Activated CD4-positive, alpha-beta T cell treated with anti-CD3 and anti-CD28 coated beads, Interleukin-2, Interleukin-6, amounts not matched to agents 100 ng/mL and 50 ng/mL, durations not matched to agents 16 hours and 8 hours (primary cell): ENCODE data around the gene TLK2.
"Not testable (repeated sequence)": the region's sequence is repeated elsewhere in the genome, so short reads cannot be mapped to it uniquely, and the experiment has no call there.

ENCODE experiments used
- DNase-seq: peaks from one replicate; pipeline ENCODE4 v3.0.0-alpha.2; 2020

Gene TLK2

GRCh38 chr17:62611292-62611691 is 132.7 kb downstream of the TLK2 start:
- DNase-seq = peak; percentile 38

- DNase-seq = peak; percentile 39
Observed at GRCh38 chr17:62611728-62612127, 133.1 kb downstream of the TLK2 start.

- not testable (repeated sequence) for DNase-seq
Observed at GRCh38 chr17:62612289-62612688, 133.7 kb downstream of the TLK2 start.

- DNase-seq = not testable (repeated sequence)
Observed at GRCh38 chr17:62613095-62613494, 134.5 kb downstream of the TLK2 start.

GRCh38 chr17:62614142-62614541 is 135.5 kb downstream of the TLK2 start:
- DNase-seq = no peak

GRCh38 chr17:62615503-62615902 is 136.9 kb downstream of the TLK2 start:
- DNase-seq = no peak

GRCh38 chr17:62616993-62617893 is 138.6 kb downstream of the TLK2 start:
- DNase-seq = no peak

GRCh38 chr17:62617894-62618472 is 139.4 kb downstream of the TLK2 start:
- DNase-seq = no peak

GRCh38 chr17:62618647-62619416 is 140.2 kb downstream of the TLK2 start:
- DNase-seq = no peak

- DNase-seq = no peak
Observed at GRCh38 chr17:62619417-62620155, 141.0 kb downstream of the TLK2 start.

- DNase-seq = no peak
Observed at GRCh38 chr17:62621223-62621622, 142.6 kb downstream of the TLK2 start.

- no peak for DNase-seq
Observed at GRCh38 chr17:62625184-62625869, 146.7 kb downstream of the TLK2 start.

- no peak for DNase-seq
Observed at GRCh38 chr17:62625870-62626200, 147.2 kb downstream of the TLK2 start.

GRCh38 chr17:62626719-62627218 is 148.1 kb downstream of the TLK2 start:
- peak; percentile 27 for DNase-seq

- DNase-seq = peak; percentile 79
Observed at GRCh38 chr17:62627219-62627903, 148.7 kb downstream of the TLK2 start, which contains the start of gene MRC2. TSS of gene MRC2 (plus strand) at chr17:62627670. CDS start at chr17:62627803, 133 bp downstream.

- DNase-seq = peak; percentile 55
Observed at GRCh38 chr17:62627904-62628633, 149.4 kb downstream of the TLK2 start.

GRCh38 chr17:62628831-62629555 is 150.4 kb downstream of the TLK2 start:
- no peak for DNase-seq

GRCh38 chr17:62629556-62630364 is 151.1 kb downstream of the TLK2 start:
- DNase-seq = no peak
